Measurements from ENCODE around the gene MYO1F.

The MYO1F gene

DNA sequence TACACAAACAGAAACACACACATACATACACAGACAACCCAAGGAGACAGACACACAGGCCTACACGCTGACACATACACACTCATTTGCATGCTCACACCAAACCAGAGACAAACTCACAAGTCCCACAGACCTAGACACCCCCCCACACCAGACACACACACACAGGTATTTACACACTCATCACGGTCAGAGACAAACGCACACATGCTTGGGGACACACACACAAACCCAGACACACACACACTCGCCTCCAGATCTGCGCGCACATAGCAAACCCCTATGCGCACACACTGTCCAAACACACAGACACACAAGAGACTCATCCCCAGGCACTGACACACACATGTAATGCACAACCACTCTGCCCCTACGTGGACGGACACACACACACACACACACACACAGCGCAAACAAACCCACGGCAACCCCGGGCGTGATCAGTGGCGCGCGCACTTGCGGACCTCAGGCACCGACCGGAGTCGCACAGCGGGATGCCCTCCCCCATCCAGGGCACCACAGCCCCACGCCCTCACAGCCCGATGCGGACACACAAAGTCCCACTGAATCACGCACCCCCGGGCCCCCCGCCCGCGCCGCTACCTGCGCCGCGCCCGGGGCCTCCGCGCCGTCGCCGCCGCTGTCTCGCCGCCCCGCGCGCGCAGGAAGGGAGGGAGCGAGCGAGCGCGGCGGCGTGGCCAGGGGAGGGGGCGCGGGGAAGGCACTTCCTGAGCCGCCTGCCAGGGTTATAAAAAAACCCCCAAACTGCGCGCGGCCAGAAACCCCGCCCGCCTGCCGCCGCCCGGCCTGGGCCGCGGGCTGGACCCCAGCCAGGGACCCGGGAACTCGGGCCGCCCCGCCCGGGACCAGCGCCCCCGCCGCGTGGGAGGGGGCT is 33.0 kb upstream of the MYO1F start, which contains the start of gene ADAMTS10:
Gene ADAMTS10 (minus strand): TSS at position 675 of the 895 bp plus-strand sequence. CDS start 5,005 bp downstream, outside the sequence.
- TF ChIP-seq ZNF274 (IDR thresholded peaks at IDR 0.05; ENCODE audit: low read depth, low read length), result no peak
- peak within 1 kb of the TSS; percentile 42 for H3K4me3 ChIP-seq (ENCODE audit: low read length)

- no peak for TF ChIP-seq ZNF274 (IDR thresholded peaks at IDR 0.05; ENCODE audit: low read depth, low read length)
- peak overlapping the region; percentile 42 for H3K4me3 ChIP-seq (ENCODE audit: low read length)
Observed at GRCh38 chr19:8609279-8610040, 32.2 kb upstream of the MYO1F start.

DNA sequence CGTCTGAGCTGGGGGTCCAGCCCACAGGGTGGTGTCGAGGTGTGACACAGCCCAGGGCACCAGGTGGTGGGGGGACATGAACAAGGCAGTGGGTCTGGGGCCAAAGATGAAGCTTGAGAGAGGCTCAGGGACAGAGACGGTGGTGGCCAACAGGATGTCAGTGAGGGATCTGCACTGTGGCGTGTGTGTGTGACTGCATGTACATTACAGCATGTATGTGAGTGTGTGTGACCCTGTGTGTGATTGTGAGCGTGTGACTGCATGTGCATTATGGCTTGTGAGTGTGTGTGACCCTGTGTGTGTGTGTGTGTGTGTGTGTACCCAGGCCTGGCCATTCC is 31.7 kb upstream of the MYO1F start:
- H3K4me3 ChIP-seq (ENCODE audit: low read length), result no peak overlapping the region
- no peak for TF ChIP-seq ZNF274 (IDR thresholded peaks at IDR 0.05; ENCODE audit: low read depth, low read length)

- H3K4me3 ChIP-seq (ENCODE audit: low read length), result no peak overlapping the region
Observed at GRCh38 chr19:8607386-8607785, 30.1 kb upstream of the MYO1F start.

GRCh38 chr19:8605514-8605913 is 28.3 kb upstream of the MYO1F start:
- TF ChIP-seq ZNF274 (IDR thresholded peaks at IDR 0.05; ENCODE audit: low read depth, low read length), result no peak
- no peak overlapping the region for H3K4me3 ChIP-seq (ENCODE audit: low read length)

More at GRCh38 chr19:8607386-8607785, 30.1 kb upstream of the MYO1F start:
- no peak for TF ChIP-seq ZNF274 (IDR thresholded peaks at IDR 0.05; ENCODE audit: low read depth, low read length)

DNA sequence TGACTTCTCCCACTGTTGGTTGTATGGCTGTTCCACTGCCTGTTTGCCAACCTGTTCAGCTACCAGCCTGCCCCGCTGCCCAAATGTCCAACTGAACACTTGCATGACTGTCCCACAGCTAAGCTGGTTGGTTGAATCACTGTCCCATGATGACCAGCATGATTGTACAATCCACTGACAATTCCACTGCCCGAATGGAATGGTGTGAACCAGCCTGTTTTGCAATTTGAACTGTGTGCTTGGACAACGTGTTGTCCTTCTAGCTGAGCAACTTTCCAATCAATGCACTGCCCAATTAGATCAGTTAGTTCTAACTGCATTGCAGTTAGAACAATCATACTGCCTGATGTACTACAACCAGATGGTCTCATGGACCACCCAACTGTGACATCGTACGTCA is 24.6 kb upstream of the MYO1F start:
- H3K4me3 ChIP-seq (ENCODE audit: low read length), result no peak overlapping the region
- TF ChIP-seq ZNF274 (IDR thresholded peaks at IDR 0.05; ENCODE audit: low read depth, low read length), result no peak

DNA sequence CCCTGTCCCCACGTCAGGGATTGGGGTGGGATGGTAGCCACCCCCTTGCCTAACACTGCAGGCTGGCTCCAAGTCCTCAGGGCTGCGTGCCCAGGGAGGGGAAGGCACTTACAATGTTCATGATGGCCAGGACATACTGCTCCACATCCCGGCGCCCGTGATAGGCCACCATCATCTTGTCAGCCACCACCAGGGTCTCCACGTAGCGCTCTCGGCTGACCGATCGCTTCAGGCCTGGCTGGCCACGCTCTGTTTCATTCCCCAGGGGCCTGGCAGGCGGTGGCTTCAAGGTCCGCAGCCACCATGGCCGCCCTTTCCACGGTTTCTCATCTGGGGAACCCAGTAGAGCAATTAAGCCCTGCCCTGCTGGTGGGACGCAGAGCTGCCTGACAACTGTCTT is 23.6 kb upstream of the MYO1F start:
- H3K4me3 ChIP-seq (ENCODE audit: low read length), result no peak overlapping the region
- no peak for TF ChIP-seq ZNF274 (IDR thresholded peaks at IDR 0.05; ENCODE audit: low read depth, low read length)

- H3K4me3 ChIP-seq (ENCODE audit: low read length), result no peak overlapping the region
- no peak for TF ChIP-seq ZNF274 (IDR thresholded peaks at IDR 0.05; ENCODE audit: low read depth, low read length)
Observed at GRCh38 chr19:8600064-8600463, 22.8 kb upstream of the MYO1F start.

- H3K4me3 ChIP-seq (ENCODE audit: low read length), result no peak overlapping the region
- TF ChIP-seq ZNF274 (IDR thresholded peaks at IDR 0.05; ENCODE audit: low read depth, low read length), result no peak
Observed at GRCh38 chr19:8596168-8596567, 18.9 kb upstream of the MYO1F start.

DNA sequence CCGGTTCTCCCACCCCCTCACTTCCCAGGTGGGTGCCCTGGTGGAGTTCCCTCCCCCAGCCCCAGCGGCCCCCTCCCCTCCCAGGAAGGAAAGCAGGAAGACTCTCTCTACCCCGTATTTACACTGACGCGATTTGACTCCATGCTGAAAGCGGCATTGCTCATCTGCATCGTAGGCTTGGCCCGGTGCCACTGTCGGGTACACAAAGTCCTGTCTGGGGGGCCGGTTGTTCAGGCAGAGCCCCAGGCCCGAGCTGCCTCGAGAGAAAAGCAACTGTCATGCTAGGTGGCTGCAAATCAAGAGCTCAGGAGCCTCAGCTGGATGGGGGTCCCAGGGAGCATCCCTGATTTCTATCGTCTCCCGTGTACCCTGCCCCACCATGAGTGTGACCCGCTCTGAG is 18.4 kb upstream of the MYO1F start:
- no peak overlapping the region for H3K4me3 ChIP-seq (ENCODE audit: low read length)
- TF ChIP-seq ZNF274 (IDR thresholded peaks at IDR 0.05; ENCODE audit: low read depth, low read length), result no peak

DNA sequence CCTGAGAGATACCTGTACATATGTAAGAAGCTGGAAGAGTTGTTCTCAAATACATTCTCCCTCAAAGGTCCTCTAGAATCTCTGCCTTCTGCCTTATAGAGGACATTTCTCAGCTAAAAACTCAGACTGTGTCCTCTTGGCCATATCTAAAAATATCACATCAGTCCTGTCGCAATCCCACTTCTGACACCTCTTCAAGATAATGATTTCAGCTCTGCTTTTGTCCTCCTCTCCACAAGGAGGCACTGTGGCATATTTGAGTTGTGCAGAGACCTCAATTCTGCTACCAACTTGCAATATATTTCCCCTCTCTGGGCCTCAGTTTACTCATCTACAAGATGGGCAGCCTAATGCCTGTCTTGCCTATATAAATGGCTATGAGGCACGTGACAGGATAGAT is 16.7 kb upstream of the MYO1F start:
- H3K4me3 ChIP-seq (ENCODE audit: low read length), result no peak overlapping the region
- TF ChIP-seq ZNF274 (IDR thresholded peaks at IDR 0.05; ENCODE audit: low read depth, low read length), result no peak

DNA sequence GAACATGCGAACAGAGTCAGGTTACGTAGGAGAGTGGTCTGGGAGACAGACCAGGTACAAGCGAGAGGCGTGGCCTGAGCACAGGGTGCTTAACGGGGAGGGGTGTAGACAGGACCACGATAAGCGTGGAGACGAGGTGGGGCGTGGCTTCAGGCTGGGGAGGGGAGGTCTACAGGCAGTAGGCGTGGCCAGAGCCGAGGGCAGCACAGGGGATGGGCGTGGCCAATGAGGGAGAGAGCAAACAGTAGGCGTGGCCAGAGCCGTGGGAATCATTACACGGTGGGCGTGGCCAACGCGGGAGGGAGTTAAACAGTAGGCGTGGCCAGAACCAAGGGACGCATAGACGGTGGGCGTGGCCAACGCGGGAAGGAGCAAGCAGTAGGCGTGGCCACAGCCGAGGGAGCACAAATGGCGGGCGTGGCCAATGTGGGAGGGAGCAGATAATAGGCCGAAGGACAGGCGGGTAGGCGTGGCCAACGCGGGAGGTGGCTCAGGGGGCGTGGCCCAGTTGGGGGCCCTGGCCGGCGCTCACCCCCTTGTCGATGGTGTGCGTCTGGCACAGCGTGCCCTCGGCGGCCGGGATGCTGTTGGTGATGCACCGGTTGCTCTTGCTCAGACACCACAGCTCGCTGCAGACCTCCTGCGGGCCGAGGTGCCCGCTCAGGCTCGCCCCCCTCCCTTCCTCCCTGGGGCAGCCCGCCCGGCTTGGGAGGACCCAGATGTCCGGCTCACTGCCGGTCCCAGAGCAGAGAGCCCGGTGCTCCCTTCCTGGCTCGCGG is 15.2 kb upstream of the MYO1F start:
- TF ChIP-seq ZNF274 (IDR thresholded peaks at IDR 0.05; ENCODE audit: low read depth, low read length), result no peak
- no peak overlapping the region for H3K4me3 ChIP-seq (ENCODE audit: low read length)

- no peak for TF ChIP-seq ZNF274 (IDR thresholded peaks at IDR 0.05; ENCODE audit: low read depth, low read length)
- no peak overlapping the region for H3K4me3 ChIP-seq (ENCODE audit: low read length)
Observed at GRCh38 chr19:8589177-8589714, 12.0 kb upstream of the MYO1F start.

Measured in GM08714 (cell line).